Small intestine (tissue), 7 donors: ENCODE data around the gene DACH1. TPM values are rescaled to one million over a fixed set of nuclear protein-coding genes. Genes with fewer than 3 reads are reported as not detected.

Experiments
- DNase-seq, 2 donors: peaks; one replicate each; pipeline versions ENCODE4 v3.0.0 to v3.0.0-alpha.2; 2013
- FAIRE-seq: peaks from 2 replicates; lab custom pipeline; 2012; peaks lifted over from hg19 to GRCh38; lab: Jason Lieb, UNC
- H3K27ac ChIP-seq, 3 donors: one replicate each; pipeline ENCODE4 v1.5.1; 2013; ENCODE audit warnings: low read length in 2 of 3, mild to moderate bottlenecking in 2 of 3, control low read depth in 1 of 3, inconsistent platforms in 1 of 3, low read depth in 1 of 3, moderate library complexity in 1 of 3
- H3K27me3 ChIP-seq, 3 donors: one replicate each; pipeline ENCODE4 v1.6.1; 2013; ENCODE audit warnings: low read length in 3 of 3, inconsistent platforms in 1 of 3; ENCODE audit not compliant: control insufficient read depth in 3 of 3, insufficient read depth in 3 of 3
- H3K36me3 ChIP-seq, 3 donors: one replicate each; pipeline ENCODE4 v1.6.1; 2013; ENCODE audit warnings: low read length in 3 of 3, inconsistent platforms in 1 of 3, low read depth in 1 of 3, mild to moderate bottlenecking in 1 of 3, moderate library complexity in 1 of 3; ENCODE audit not compliant: control insufficient read depth in 3 of 3, insufficient read depth in 2 of 3
- H3K4me1 ChIP-seq, 3 donors: one replicate each; pipeline ENCODE4 v1.6.1; 2013; ENCODE audit warnings: low read length in 2 of 3, inconsistent platforms in 1 of 3, low read depth in 1 of 3, mild to moderate bottlenecking in 1 of 3, moderate library complexity in 1 of 3; ENCODE audit not compliant: control insufficient read depth in 3 of 3, insufficient read depth in 2 of 3
- H3K4me3 ChIP-seq, 3 donors: one replicate each; pipeline ENCODE4 v1.5.1; 2013; ENCODE audit warnings: low read length in 3 of 3, control low read depth in 1 of 3, inconsistent platforms in 1 of 3, low read depth in 1 of 3, mild to moderate bottlenecking in 1 of 3, moderate library complexity in 1 of 3
- H3K9me3 ChIP-seq, 2 donors: one replicate each; pipeline ENCODE4 v1.6.1; 2013; ENCODE audit warnings: low read depth in 1 of 2, low read length in 1 of 2; ENCODE audit not compliant: control insufficient read depth in 2 of 2, insufficient read depth in 1 of 2
- WGBS, 3 donors: extraction: QIAGEN DNeasy Blood & Tissue Kit; methylation state at CpG; one replicate each; pipeline ENCODE4 v1.1.7; 2013; 5-methylcytosine and 5-hydroxymethylcytosine counted together
- polyA plus RNA-seq, 4 donors: library from polyadenylated mRNA; stranded (reverse) in 3 of 4; unstranded in 1 of 4; fragments of 200-250 nt in 3 of 4; fragments of 120-200 nt in 1 of 4; gene quantifications; one replicate each; pipeline versions ENCODE4 v1.2.1 to v1.2.3, GENCODE V29; 2013
- donor health status: healthy with polysubstance abuse.
- donor health status: control.
- donor health status: control.
- donor health status: Bipolar disorder and iron deficiency.
- donor health status: healthy.

Gene DACH1
- polyA plus RNA-seq, 4 donors, result 1.8 to 30.2 (median 4.3) TPM

- Histone ChIP-seq H3K9me3 (no peaks in the 10 kb centered on the region), H3K4me1 (no peaks in the 10 kb centered on the region), H3K27me3 (no peaks in the 10 kb centered on the region), H3K36me3 (peaks cover 0 to 6% (median 0%) of the 10 kb centered on the region in 3 donors), H3K4me3 (no peak overlapping the region), H3K27ac (no peak overlapping the region)
- no peak for FAIRE-seq
- WGBS, 3 donors, result 83 to 90% (median 88%) methylated on average over 3 of the region's 3 CpGs
- DNase-seq, result no peak
Observed at GRCh38 chr13:71580614-71581013, 286.4 kb downstream of the DACH1 start.

DNA sequence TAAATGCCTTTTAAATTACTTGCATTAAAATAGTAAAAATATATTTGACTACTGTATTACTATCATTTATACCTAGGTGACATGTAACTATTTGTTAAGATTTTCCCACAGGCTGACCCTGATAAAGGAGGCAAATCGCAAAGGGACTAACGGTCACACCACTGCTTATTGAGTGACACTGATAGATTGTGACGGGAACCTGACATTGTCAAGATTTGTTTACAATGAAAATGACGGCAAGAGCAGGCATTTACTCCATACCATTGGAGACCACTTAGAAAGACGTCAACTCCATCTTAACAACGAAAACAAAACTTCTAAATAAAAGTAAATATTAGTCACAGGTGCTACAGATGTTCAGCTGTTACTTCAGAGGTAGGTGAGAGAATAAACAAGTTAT lies 289.0 kb downstream of the DACH1 start:
- Histone ChIP-seq H3K27ac (no peak overlapping the region), H3K36me3 (peaks cover 0 to 3% (median 0%) of the 10 kb centered on the region in 3 donors), H3K27me3 (no peaks in the 10 kb centered on the region), H3K4me3 (no peak overlapping the region), H3K4me1 (no peaks in the 10 kb centered on the region), H3K9me3 (no peaks in the 10 kb centered on the region)
- DNase-seq (no peak), FAIRE-seq (no peak)
- 81 to 95% (median 82%) methylated on average over 6 of the region's 6 CpGs for WGBS, 3 donors

- Histone ChIP-seq H3K36me3 (peaks cover 0 to 3% (median 0%) of the 10 kb centered on the region in 3 donors), H3K27ac (no peak overlapping the region), H3K9me3 (no peaks in the 10 kb centered on the region), H3K4me1 (no peaks in the 10 kb centered on the region), H3K27me3 (no peaks in the 10 kb centered on the region), H3K4me3 (no peak overlapping the region)
- WGBS, 3 donors, result 80 to 89% (median 87%) methylated on average over 2 of the region's 2 CpGs
- DNase-seq (no peak), FAIRE-seq (no peak)
Observed at GRCh38 chr13:71577127-71577526, 289.9 kb downstream of the DACH1 start.

DNA sequence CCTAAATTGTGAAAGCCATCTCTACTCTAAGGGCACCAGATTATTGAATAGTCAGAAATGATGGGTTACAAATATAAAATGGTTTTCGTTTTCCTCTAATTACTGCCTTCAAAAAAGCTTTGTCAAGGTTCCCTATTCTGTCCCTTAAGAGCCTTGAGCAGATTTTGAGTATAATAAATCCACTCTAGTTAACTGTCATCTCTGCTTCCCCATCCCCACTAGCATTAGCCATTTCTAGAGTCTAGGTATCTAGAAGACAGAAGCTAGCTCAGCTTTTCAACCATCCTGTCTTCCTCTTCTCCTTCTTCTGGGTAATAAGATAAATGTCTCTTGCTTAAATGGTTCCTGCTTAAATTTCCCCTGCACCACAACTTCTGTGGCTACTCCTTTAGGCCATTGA lies 290.4 kb downstream of the DACH1 start:
- H3K4me3 ChIP-seq, result no peak overlapping the region
- WGBS, 3 donors, result 70 to 92% (median 71%) methylated on average over 1 of the region's 1 CpG
- no peaks in the 10 kb centered on the region for H3K9me3 ChIP-seq
- DNase-seq (no peak), FAIRE-seq (no peak)
- no peaks in the 10 kb centered on the region for H3K27me3 ChIP-seq
- H3K4me1 ChIP-seq, result no peaks in the 10 kb centered on the region
- no peak overlapping the region for H3K27ac ChIP-seq
- H3K36me3 ChIP-seq, result peaks cover 0 to 3% (median 0%) of the 10 kb centered on the region in 3 donors

DNA sequence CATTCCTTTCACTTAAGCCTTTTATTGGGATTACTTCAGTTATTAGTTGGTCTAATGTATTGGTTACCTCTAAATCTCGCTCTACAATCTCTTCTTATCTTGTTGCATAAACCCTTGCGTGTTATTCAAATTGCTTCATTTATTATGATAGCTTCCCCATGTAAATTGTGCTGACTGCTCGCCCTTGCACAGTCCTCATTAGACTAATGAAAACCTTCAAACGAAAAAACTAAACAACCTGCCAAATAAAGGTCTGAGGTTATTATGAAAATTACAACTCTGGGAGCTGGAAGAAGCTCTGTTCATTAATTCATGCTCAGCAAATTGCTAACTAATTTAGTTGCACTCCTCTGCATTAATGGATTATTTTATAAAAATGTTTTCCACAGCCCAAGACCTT lies 320.1 kb downstream of the DACH1 start:
- Histone ChIP-seq H3K27me3 (no peaks in the 10 kb centered on the region), H3K4me1 (no peaks in the 10 kb centered on the region), H3K27ac (no peak overlapping the region), H3K9me3 (no peaks in the 10 kb centered on the region), H3K36me3 (peaks cover 0 to 5% (median 0%) of the 10 kb centered on the region in 3 donors), H3K4me3 (no peak overlapping the region)
- 58 to 73% (median 65%) methylated on average over 4 of the region's 4 CpGs for WGBS, 3 donors
- DNase-seq (no peak), FAIRE-seq (no peak)

GRCh38 chr13:71540098-71540497 lies 326.9 kb downstream of the DACH1 start:
- FAIRE-seq (no peak), DNase-seq (no peak)
- Histone ChIP-seq H3K27ac (no peak overlapping the region), H3K9me3 (no peaks in the 10 kb centered on the region), H3K4me1 (no peaks in the 10 kb centered on the region), H3K4me3 (no peak overlapping the region), H3K36me3 (peaks cover 0 to 2% (median 0%) of the 10 kb centered on the region in 3 donors), H3K27me3 (no peaks in the 10 kb centered on the region)
- 75 to 88% (median 79%) methylated on average over 1 of the region's 1 CpG for WGBS, 3 donors

- no peak overlapping the region for H3K27ac ChIP-seq
- no peaks in the 10 kb centered on the region for H3K27me3 ChIP-seq
- DNase-seq, result no peak
- no peak for FAIRE-seq
- no peaks in the 10 kb centered on the region for H3K9me3 ChIP-seq
- H3K4me3 ChIP-seq, result no peak overlapping the region
- H3K36me3 ChIP-seq, result no peaks in the 10 kb centered on the region
- no peaks in the 10 kb centered on the region for H3K4me1 ChIP-seq
- 87 to 94% (median 89%) methylated on average over 2 of the region's 2 CpGs for WGBS, 3 donors
Observed at GRCh38 chr13:71536201-71536600, 330.8 kb downstream of the DACH1 start.

- WGBS, 3 donors, result 69 to 86% (median 78%) methylated on average over 16 of the region's 16 CpGs
- no peak overlapping the region for H3K4me3 ChIP-seq
- H3K27ac ChIP-seq, result no peak overlapping the region
- H3K36me3 ChIP-seq, result peaks cover 0 to 4% (median 2%) of the 10 kb centered on the region in 3 donors
- no peak for FAIRE-seq
- H3K27me3 ChIP-seq, result no peaks in the 10 kb centered on the region
- no peak for DNase-seq
- H3K4me1 ChIP-seq, result peaks cover 0 to 3% (median 0%) of the 10 kb centered on the region in 3 donors
- no peaks in the 10 kb centered on the region for H3K9me3 ChIP-seq
Observed at GRCh38 chr13:71524613-71525304, 342.2 kb downstream of the DACH1 start.

DNA sequence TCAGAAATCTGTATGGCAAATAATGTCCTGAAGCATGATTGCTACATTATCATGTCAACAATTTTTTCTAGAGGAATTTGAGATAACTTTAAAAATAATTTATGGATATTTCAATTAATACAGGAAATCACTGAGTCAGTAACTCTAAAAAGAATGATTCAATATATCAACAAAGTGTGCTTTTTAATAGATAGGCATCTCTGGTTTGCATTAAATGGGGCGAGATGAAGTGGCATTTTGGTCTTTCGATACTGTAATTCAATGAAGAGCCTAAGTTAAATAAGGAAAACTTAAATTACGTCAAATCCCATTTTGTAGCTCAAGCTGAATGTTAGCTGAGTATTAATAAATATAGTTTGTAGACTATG lies 342.8 kb downstream of the DACH1 start:
- no peak for DNase-seq
- Histone ChIP-seq H3K9me3 (no peaks in the 10 kb centered on the region), H3K36me3 (peaks cover 0 to 2% (median 0%) of the 10 kb centered on the region in 3 donors), H3K27me3 (no peaks in the 10 kb centered on the region), H3K27ac (no peak overlapping the region), H3K4me3 (no peak overlapping the region), H3K4me1 (peaks cover 0 to 3% (median 0%) of the 10 kb centered on the region in 3 donors)
- no peak for FAIRE-seq
- 85 to 93% (median 90%) methylated on average over 3 of the region's 3 CpGs for WGBS, 3 donors
